K562 (cell line): ENCODE measurements around the gene MMP15. TPM values are rescaled to one million over a fixed set of nuclear protein-coding genes. Genes with fewer than 3 reads are reported as not detected.

Source experiments
- ATAC-seq: fragments of 200-7000 bp; cut with Tn5 transposase; 3 replicates; pipeline ENCODE4 v1.9.1; 2020; ENCODE audit warnings: moderate library complexity
- BruUV-seq: library from RNA; stranded (reverse); fragments of 400-500 nt; replicated peaks from 2 replicates; lab custom pipeline; 2021; lab: Mats Ljungman, UMichigan
- CTCF ChIA-PET: fragments of 300-600 bp; formaldehyde crosslinking; extraction: SDS; loops from one replicate; lab custom pipeline; 2021; ENCODE audit warnings: low intra/inter-chr PET ratio; lab: Yijun Ruan, JAX
- POLR2A ChIA-PET: fragments of 300-600, 350-650 bp; sonication (Branson Sonifier 250); formaldehyde crosslinking; extraction: SDS; loops from one replicate; lab custom pipeline; 2021; ENCODE audit warnings: antibody characterized with exemption, inconsistent platforms; lab: Yijun Ruan, JAX
- DNase-seq, 4 experiments: peaks; one replicate each; pipeline versions ENCODE4 v3.0.0 to v3.0.0-alpha.2; 2011 to 2018; ENCODE audit warnings: low spot score in 3 of 4, mixed read lengths in 3 of 4; ENCODE audit errors: extremely low read depth in 1 of 4
- FAIRE-seq: peaks from 2 replicates; lab custom pipeline; 2011; peaks lifted over from hg19 to GRCh38; lab: Jason Lieb, UNC
- H2AFZ ChIP-seq: 2 replicates; pipeline ENCODE4 v1.6.0; 2011; ENCODE audit warnings: low read depth, low read length, control low read depth, inconsistent platforms
- H3K27ac ChIP-seq: fragments of 200-600 bp; 3 replicates; pipeline ENCODE4 v1.8.0; 2011; ENCODE audit warnings: low read depth, mild to moderate bottlenecking, control low read depth, inconsistent platforms, low read length, moderate library complexity, mixed read lengths; ENCODE audit errors: extremely low read depth
- H3K27me3 ChIP-seq, 2 experiments: fragments of 300-600 bp in 1 of 2; 2 replicates in 1 of 2; 3 replicates in 1 of 2; pipeline versions ENCODE4 v1.6.0 to v1.8.0; 2011; ENCODE audit warnings: inconsistent platforms in 2 of 2, low read length in 2 of 2, mild to moderate bottlenecking in 1 of 2, mixed read lengths in 1 of 2, moderate library complexity in 1 of 2; ENCODE audit not compliant: control insufficient read depth in 2 of 2, insufficient read depth in 2 of 2
- H3K36me3 ChIP-seq: fragments of 300-600 bp; 3 replicates; pipeline ENCODE4 v1.8.0; 2011; ENCODE audit warnings: mild to moderate bottlenecking, low read length, inconsistent platforms; ENCODE audit not compliant: control insufficient read depth, insufficient read depth
- H3K4me1 ChIP-seq, 2 experiments: fragments of 200-600 bp in 1 of 2; replicated peaks in 1 of 2; 2 replicates in 1 of 2; 3 replicates in 1 of 2; pipeline versions ENCODE4 v1.5.1 to v1.8.0; 2011; ENCODE audit warnings: inconsistent platforms in 2 of 2, low read length in 2 of 2, mild to moderate bottlenecking in 1 of 2, mixed read lengths in 1 of 2, moderate library complexity in 1 of 2; ENCODE audit not compliant: control insufficient read depth in 2 of 2, insufficient read depth in 2 of 2
- H3K4me2 ChIP-seq: 2 replicates; pipeline ENCODE4 v1.6.1; 2011; ENCODE audit warnings: low read length, control low read depth, inconsistent platforms, mixed read lengths; ENCODE audit not compliant: insufficient read depth
- H3K4me3 ChIP-seq: fragments of 200-600 bp; sonication (generic), shearing (Covaris generic); 2 replicates; pipeline ENCODE4 v1.5.1; 2016; ENCODE audit warnings: control low read depth, inconsistent platforms
- H3K79me2 ChIP-seq: fragments of 200-600 bp; 3 replicates; pipeline ENCODE4 v1.8.0; 2011; ENCODE audit warnings: low read length, inconsistent platforms; ENCODE audit not compliant: control insufficient read depth, insufficient read depth
- H3K9ac ChIP-seq, 2 experiments: 2 replicates each; pipeline versions ENCODE4 v1.6.0 to v1.6.1; 2011; ENCODE audit warnings: low read depth in 2 of 2, low read length in 2 of 2, control low read depth in 1 of 2, inconsistent platforms in 1 of 2, mild to moderate bottlenecking in 1 of 2, mixed read lengths in 1 of 2; ENCODE audit not compliant: insufficient read depth in 1 of 2
- H3K9me1 ChIP-seq: one replicate; pipeline ENCODE4 v1.6.0; 2011; ENCODE audit warnings: inconsistent platforms, mild to moderate bottlenecking, low read length, moderate library complexity; ENCODE audit not compliant: control insufficient read depth, insufficient read depth
- H3K9me3 ChIP-seq: replicated peaks from 2 replicates; pipeline ENCODE4 v1.5.1; 2011; ENCODE audit warnings: low read depth, low read length, inconsistent platforms; ENCODE audit not compliant: control insufficient read depth, insufficient read depth
- H4K20me1 ChIP-seq: replicated peaks from 2 replicates; pipeline ENCODE4 v1.6.1; 2011; ENCODE audit warnings: low read length, inconsistent platforms, mixed read lengths; ENCODE audit not compliant: control insufficient read depth, insufficient read depth
- ARID1B ChIP-seq: fragments of 450-650 bp; IDR thresholded peaks from 2 replicates; pipeline ENCODE4 v1.6.1; 2016; ENCODE audit warnings: antibody characterized with exemption, mild to moderate bottlenecking, inconsistent platforms
- SMARCA5 ChIP-seq: fragments of 450-650 bp; IDR thresholded peaks from 2 replicates; pipeline ENCODE4 v1.6.1; 2016
- TEAD1 ChIP-seq, 2 experiments: fragments of 450-650 bp in 1 of 2; sonication (generic) in 1 of 2; formaldehyde crosslinking; IDR thresholded peaks; 2 replicates each; pipeline versions ENCODE4 v1.4.0 to v1.8.0; 2020 to 2022; ENCODE audit warnings: mild to moderate bottlenecking in 2 of 2, missing genetic modification reagents in 1 of 2
- XRCC3 ChIP-seq: fragments of 450-650 bp; IDR thresholded peaks from 2 replicates; pipeline ENCODE4 v1.6.1; 2017; ENCODE audit warnings: mild to moderate bottlenecking, moderate library complexity
- ZNF655 ChIP-seq: fragments of 250-450 bp; sonication (Bioruptor Pico); IDR thresholded peaks from 2 replicates; pipeline ENCODE4 v1.5.0; 2021
- WGBS: fragments of 100-300 bp; shearing (Covaris generic); methylation state at CpG from one replicate; pipeline ENCODE4 v1.1.6; 2016; ENCODE audit warnings: low coverage, mixed read lengths; ENCODE audit not compliant: insufficient coverage; ENCODE audit errors: missing lambda C conversion rate; 5-methylcytosine and 5-hydroxymethylcytosine counted together
- in situ Hi-C: fragments of 300-500 bp; cut with MboI; formaldehyde crosslinking; loops from 4 replicates; pipeline ENCODE4 v1.15.0; 2018; ENCODE audit warnings: inconsistent platforms, mixed read lengths
- intact Hi-C: fragments of 100-400 bp; cut with micrococcal nuclease; formaldehyde crosslinking; loops from 2 replicates; pipeline ENCODE4 v1.14.2; 2022
- polyA plus RNA-seq, 8 experiments: library from polyadenylated mRNA; depleted of rRNA in 4 of 8; stranded (reverse) in 5 of 8; unstranded in 3 of 8; fragments of >200 nt; fragmentation: Nextera tagmentation in 2 of 8; fragmentation: Illumina TruSeq in 1 of 8; extraction: Ambion mirVana in 2 of 8; extraction: Trizol in 1 of 8; gene quantifications; 2 replicates each; pipeline versions ENCODE4 v1.2.1 to v1.2.3, GENCODE V29; 2011 to 2014; ENCODE audit warnings: inconsistent platforms in 1 of 8, missing spikeins in 1 of 8
- total RNA-seq, 7 experiments: library from RNA; depleted of rRNA in 6 of 7; stranded (reverse); fragments of >200 nt in 6 of 7; fragmentation: Illumina TruSeq in 2 of 7; extraction: Trizol in 2 of 7; gene quantifications; 2 replicates each; pipeline versions ENCODE4 v1.2.1 to v1.2.3, GENCODE V29; 2011 to 2021; ENCODE audit warnings: low replicate concordance in 1 of 7

MMP15 gene
- total and polyA plus RNA-seq, 9 of the 15 experiments (the other 6 are each of a cell fraction or from before 2014, with no cell fraction given) = 0.01 to 20.4 (median 5.5) TPM

GRCh38 chr16:58048494-58049231 is 23.1 kb downstream of the MMP15 start:
- WGBS = 67% methylated on average over 13 of the region's 13 CpGs
- no peaks in the 10 kb centered on the region for H3K79me2 ChIP-seq
- ChIA-PET CTCF (interaction anchor here (0.7 kb wide), 1 partner anchor 754 kb away, joined by 3 read pairs; no protein-coding TSS in a partner anchor), POLR2A (interaction anchor here (0.7 kb wide), 1 partner anchor 25 kb away, joined by 3 read pairs; no protein-coding TSS in a partner anchor)
- H3K36me3 ChIP-seq = peaks cover 6% of the 10 kb centered on the region; the same call in 1 of the 3 replicates
- FAIRE-seq (no peak), ATAC-seq (no peak), DNase-seq (no peak)
- in situ Hi-C loops = no loop called here
- H3K4me1 ChIP-seq = peaks cover 0 to 39% of the 10 kb centered on the region in 2 experiments; a peak in 3 of 5 replicates
- no peaks in the 10 kb centered on the region for H3K9me1 ChIP-seq
- no peak overlapping the region for H3K4me3 ChIP-seq
- TF ChIP-seq SMARCA5 = no peak
- TF ChIP-seq ARID1B = no peak
- no peak for TF ChIP-seq XRCC3
- no peak for TF ChIP-seq ZNF655 (CRISPR knock-in tag)
- no peak for TF ChIP-seq TEAD1 (CRISPR knock-in tag; IDR thresholded peaks at IDR 0.05)
- no peaks in the 10 kb centered on the region for H3K9me3 ChIP-seq
- no peak overlapping the region for H3K9ac ChIP-seq
- no peak overlapping the region for H3K4me2 ChIP-seq
- H4K20me1 ChIP-seq = no peaks in the 10 kb centered on the region
- no TSS peak for BruUV-seq
- H3K27ac ChIP-seq = no peak overlapping the region
- H3K27me3 ChIP-seq = no peaks in the 10 kb centered on the region
- intact Hi-C loops = no loop called here
- H2AFZ ChIP-seq = no peak overlapping the region
